NCI-H526 (cell line): ENCODE measurements around the gene LXN.
A peak's percentile ranks its signal among the peaks of the same experiment; 100 is the strongest.

Experiments used
- DNase-seq, 2 experiments: peaks; one replicate each; lab custom pipeline; 2025; lab: John Stamatoyannopoulos, UW

Gene LXN

DNA sequence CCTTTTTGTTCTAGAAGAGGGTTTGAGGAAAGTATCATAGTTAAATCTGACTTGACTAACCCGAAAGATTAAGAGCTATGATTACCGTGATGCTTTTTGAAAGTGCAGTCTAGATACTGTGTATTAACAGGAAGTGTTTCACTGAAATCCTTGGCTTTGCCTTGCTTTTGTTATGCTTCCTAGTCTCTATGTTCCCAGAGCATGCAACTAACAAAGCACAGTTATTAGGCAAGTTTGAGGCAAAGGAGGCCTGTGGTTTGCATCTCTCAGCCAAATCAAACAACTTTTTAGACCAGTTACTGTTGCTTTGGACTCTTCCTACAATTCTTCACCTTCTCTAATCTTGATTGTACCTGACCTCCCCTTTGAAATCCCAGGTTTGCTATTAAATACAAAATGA, 3.9 kb downstream of the LXN start:
- no peak for DNase-seq

GRCh38 chr3:158666416-158666815, 6.0 kb downstream of the LXN start:
- no peak for DNase-seq

DNA sequence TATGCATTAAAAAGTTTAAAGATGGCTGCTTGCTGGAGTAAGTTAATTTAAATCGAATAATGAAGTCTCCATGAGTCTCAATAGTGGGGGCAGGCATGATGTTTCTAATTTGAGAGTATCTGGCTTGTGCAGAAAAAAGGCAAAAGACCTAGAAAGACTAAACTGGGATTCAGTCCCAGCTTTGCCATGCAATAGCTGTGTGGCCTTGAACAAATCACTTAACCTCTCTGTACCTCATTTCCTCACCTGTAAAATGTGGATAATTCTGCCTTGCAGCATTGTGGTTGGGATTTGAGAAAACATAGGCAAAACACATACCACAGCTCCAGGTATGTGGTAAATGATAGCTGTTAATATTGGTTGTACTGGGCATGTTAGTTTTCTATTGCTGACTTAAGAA, 8.6 kb downstream of the LXN start:
- DNase-seq = no peak

DNA sequence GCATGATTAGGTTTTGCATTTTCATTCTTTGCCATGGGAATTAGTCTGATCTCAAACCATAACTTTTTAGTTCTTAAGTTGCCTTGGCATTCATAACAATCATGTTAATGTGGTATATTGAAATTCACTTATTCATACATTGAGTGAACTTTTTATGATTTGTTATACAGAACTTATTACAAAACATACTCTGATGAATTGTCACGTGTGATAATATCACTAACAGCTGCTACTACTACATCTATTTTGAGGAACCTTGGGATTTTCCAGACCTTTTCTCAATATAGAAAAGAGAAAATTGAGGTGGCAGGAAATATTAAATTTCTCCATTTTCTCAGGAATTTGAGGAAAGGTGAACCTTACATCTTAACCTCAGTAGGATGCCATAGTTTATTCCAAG, 9.2 kb downstream of the LXN start:
- DNase-seq = no peak

GRCh38 chr3:158660711-158661110, 11.7 kb downstream of the LXN start:
- no peak for DNase-seq

GRCh38 chr3:158659454-158660237, 12.8 kb downstream of the LXN start:
- DNase-seq = peak in 1 of 2 experiments; percentile 51

- no peak for DNase-seq
Observed at GRCh38 chr3:158658889-158659288, 13.6 kb downstream of the LXN start.

DNA sequence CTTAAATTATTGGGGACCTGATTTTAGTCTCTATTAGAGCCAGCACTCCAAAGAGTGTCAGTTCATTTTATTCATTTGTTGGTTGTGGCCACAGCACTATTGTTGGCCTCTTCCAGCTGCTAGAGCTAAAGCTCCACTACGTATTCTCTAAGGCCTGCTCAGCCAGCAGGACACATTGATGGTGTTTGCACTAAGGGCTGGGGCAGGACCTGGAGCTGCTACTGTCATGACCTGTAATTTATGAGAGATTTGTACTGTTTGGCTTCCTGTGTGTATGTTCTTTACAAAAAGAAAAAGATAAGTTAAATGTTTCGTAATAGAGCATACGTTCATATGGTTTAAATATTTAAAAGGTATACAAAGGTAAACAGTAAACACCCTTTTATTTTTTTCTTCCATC, 20.0 kb downstream of the LXN start:
- DNase-seq = no peak

- no peak for DNase-seq
Observed at GRCh38 chr3:158651192-158651591, 21.3 kb downstream of the LXN start.

GRCh38 chr3:158649791-158650190, 22.7 kb downstream of the LXN start:
- peak; percentile 65 to 74 for DNase-seq

DNA sequence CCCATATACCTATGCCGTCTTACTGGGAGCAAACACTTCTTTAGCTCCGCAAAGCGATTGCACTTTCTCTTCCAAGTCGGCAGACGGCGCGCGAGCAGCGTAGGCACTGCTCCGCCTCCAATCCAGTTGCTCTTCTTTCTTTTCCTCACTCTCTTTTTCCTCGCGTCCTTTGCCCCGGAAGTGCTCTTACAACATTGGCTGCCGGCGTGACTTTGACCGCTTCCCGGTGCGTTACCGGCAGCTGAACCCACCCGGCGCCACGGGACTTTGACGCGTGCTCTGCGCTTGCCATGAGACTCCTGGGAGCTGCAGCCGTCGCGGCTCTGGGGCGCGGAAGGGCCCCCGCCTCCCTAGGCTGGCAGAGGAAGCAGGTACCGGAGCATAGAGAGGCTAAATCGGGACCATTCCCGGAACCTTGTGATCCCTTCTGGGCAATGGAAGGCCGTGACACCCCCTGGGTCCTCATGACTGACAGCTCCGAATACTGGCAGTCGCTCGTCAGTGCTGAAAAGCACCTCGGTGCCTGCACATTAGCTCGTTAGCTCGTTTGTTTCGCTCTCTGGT, 28.0 kb downstream of the LXN start, which contains the start of gene GFM1:
Gene GFM1 (plus strand): TSS at position 183 of the 564 bp plus-strand sequence. CDS start 108 bp downstream, at position 291.
- DNase-seq = peak; percentile 96 to 97

DNA sequence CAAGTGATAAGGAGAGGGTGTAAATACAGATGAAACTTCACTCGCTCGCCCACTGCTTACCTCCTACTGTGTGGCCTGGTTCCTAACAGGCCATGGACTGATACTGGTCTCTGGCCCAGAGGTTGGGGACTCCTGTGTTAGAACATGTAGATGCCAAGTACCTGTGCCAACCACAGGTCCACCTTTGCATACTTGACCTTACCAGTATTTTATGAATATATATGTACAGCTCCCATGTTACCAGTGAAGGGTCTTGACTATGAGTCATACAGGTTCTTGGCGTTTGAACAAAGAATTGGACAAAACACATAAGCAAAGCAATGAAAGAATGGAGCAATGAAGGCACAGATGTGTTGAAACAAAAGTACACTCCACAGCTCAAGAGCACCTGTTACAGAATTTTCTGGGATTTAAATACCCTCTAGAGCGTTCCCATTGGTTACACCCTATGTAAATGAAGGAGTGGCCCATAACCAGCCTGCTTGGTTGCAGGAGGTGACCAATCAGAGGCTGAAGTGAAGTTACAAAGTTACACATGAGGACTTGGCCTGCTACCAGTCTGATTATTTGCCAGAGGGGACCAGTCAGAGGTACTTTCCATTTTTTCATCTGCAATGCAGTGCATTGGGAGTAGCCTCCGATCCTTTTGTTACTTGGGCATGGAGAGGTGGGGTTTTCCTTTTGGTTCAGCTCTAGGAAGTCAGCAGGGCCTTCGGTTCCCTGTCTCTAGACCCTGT, 29.8 kb downstream of the LXN start:
- no peak for DNase-seq

- DNase-seq = no peak
Observed at GRCh38 chr3:158642005-158642404, 30.4 kb downstream of the LXN start.

- no peak for DNase-seq
Observed at GRCh38 chr3:158640646-158641045, 31.8 kb downstream of the LXN start.

DNA sequence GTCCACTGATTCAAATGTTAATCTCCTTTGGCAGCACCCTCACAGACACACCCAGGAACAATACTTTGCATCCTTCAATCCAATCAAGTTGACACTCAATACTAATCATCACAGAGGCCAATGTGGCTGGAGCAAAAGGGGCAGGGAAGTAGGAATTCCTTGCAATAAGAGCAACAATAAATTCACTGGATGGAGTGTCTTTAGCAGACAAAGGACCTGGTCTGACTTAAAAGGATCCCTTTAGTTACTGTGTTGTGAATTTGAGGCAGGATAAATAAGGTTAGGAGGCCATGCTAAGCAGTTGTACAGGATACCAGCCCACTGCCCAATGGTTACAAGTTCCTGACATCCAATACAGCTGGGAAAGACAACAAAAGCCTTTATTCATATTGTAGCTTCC, 40.5 kb downstream of the LXN start:
- DNase-seq = no peak

DNA sequence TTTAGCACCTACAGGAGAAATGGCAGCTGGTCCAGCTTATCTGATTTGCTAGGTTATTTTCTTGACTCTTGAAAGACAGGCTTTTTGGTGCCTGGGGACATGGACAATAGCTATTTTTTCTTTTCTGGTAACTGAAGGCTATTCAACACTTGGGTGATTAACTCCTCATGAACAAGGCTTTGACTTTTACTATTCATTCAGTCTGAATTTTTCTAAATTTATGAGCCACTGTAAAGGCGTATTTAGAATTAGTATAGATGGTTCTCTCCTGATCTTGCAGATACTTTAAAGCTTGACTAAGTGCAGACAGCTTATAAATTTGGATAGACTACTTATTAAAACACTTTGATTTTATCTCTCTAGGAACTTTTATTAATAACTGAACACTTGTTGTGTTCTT, 46.6 kb downstream of the LXN start:
- no peak for DNase-seq

DNA sequence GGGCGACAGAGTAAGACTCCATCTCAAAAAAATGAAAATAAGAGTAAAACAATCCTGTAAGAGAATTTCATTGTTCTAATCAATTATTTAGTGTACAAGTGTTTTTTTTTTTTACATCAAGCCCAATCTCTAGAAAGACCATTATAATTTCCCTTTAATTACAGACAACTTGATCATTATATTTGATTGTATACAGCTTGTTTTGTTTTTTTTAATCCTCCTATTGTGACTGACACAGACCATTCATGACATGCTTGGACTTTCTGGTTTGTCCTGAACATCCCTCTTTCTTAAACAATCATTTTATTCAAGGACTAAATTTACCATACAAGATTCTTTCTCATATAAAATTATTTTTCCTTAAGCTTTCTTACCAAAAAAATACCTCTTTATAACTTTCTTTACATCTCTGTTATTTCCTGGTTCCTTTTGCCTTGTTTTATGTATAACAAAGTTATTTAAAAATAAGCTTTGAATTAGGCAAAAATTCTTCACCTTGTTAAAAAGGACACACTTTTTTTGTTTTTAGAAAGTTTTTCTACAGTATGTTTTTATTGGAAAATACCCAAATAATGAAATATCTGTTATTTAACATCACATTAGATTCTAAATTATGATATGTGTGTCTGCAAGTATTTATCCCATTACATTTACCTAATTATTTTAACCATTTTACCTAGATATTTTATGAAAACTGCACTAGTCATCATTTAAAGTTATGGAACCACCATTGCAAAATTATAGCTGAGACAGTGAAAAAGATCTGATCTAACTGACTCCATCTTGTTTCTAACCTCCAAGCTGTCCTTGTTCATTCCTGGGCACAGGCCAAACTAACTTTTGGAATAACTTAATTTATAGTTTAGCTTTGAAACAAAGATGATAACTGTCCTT, 54.2 kb downstream of the LXN start:
- DNase-seq = no peak
